Nucleus accumbens (tissue), 56 donors: Measurements from ENCODE around the gene GALNTL6.

Source experiments
- DNase-seq, 56 donors: peaks; one replicate each; lab custom pipeline; 2025; lab: John Stamatoyannopoulos, UW

Gene GALNTL6

GRCh38 chr4:172648471-172648870 lies 835.3 kb downstream of the GALNTL6 start:
- DNase-seq, result no peak

- DNase-seq, result no peak
Measured at GRCh38 chr4:172649143-172649542, 835.9 kb downstream of the GALNTL6 start.

- no peak for DNase-seq
Measured at GRCh38 chr4:172650758-172651530, 837.7 kb downstream of the GALNTL6 start.

GRCh38 chr4:172651961-172652360 lies 838.8 kb downstream of the GALNTL6 start:
- DNase-seq, result no peak

GRCh38 chr4:172652369-172652768 lies 839.2 kb downstream of the GALNTL6 start:
- DNase-seq, result no peak

- no peak for DNase-seq
Measured at GRCh38 chr4:172653676-172654075, 840.5 kb downstream of the GALNTL6 start.

- DNase-seq, result no peak
Measured at GRCh38 chr4:172654457-172654856, 841.3 kb downstream of the GALNTL6 start.

GRCh38 chr4:172656055-172656454 lies 842.9 kb downstream of the GALNTL6 start:
- DNase-seq, result no peak

- no peak for DNase-seq
Measured at GRCh38 chr4:172657081-172657480, 843.9 kb downstream of the GALNTL6 start.

GRCh38 chr4:172660251-172660650 lies 847.0 kb downstream of the GALNTL6 start:
- no peak for DNase-seq

GRCh38 chr4:172662113-172662512 lies 848.9 kb downstream of the GALNTL6 start:
- DNase-seq, result no peak

GRCh38 chr4:172666711-172667368 lies 853.6 kb downstream of the GALNTL6 start:
- no peak for DNase-seq

- no peak for DNase-seq
Measured at GRCh38 chr4:172674811-172675210, 861.6 kb downstream of the GALNTL6 start.

- DNase-seq, result no peak
Measured at GRCh38 chr4:172675232-172675631, 862.0 kb downstream of the GALNTL6 start.

- DNase-seq, result no peak
Measured at GRCh38 chr4:172680691-172681090, 867.5 kb downstream of the GALNTL6 start.

- no peak for DNase-seq
Measured at GRCh38 chr4:172683021-172683420, 869.8 kb downstream of the GALNTL6 start.

- no peak for DNase-seq
Measured at GRCh38 chr4:172686021-172686420, 872.8 kb downstream of the GALNTL6 start.

GRCh38 chr4:172688534-172688933 lies 875.3 kb downstream of the GALNTL6 start:
- no peak for DNase-seq

- no peak for DNase-seq
Measured at GRCh38 chr4:172691552-172691951, 878.3 kb downstream of the GALNTL6 start.

- DNase-seq, result no peak
Measured at GRCh38 chr4:172692701-172693100, 879.5 kb downstream of the GALNTL6 start.

- DNase-seq, result no peak
Measured at GRCh38 chr4:172698256-172698655, 885.1 kb downstream of the GALNTL6 start.

GRCh38 chr4:172705565-172705964 lies 892.4 kb downstream of the GALNTL6 start:
- DNase-seq, result no peak
